PC-3 (cell line): ENCODE data around the gene ACTRT3. TPM values are rescaled to one million over a fixed set of nuclear protein-coding genes. Genes with fewer than 3 reads are reported as not detected.

Source experiments
- ATAC-seq: fragments of 200-7000 bp; cut with Tn5 transposase; 2 replicates; pipeline ENCODE4 v1.9.1; 2020; ENCODE audit warnings: mild to moderate bottlenecking, moderate library complexity
- BruUV-seq: library from RNA; stranded (reverse); fragments of 400-500 nt; replicated peaks from 2 replicates; lab custom pipeline; 2021; lab: Mats Ljungman, UMichigan
- CTCF ChIA-PET: fragments of 300-600 bp; sonication (Branson Sonifier 250); formaldehyde crosslinking; loops from one replicate; lab custom pipeline; 2022; ENCODE audit warnings: antibody characterized with exemption; lab: Charles Lee
- POLR2A ChIA-PET: fragments of 300-600 bp; sonication (Branson Sonifier 250); formaldehyde crosslinking; loops from one replicate; lab custom pipeline; 2022; ENCODE audit warnings: antibody characterized with exemption; ENCODE audit not compliant: unreplicated experiment; lab: Charles Lee
- DNase-seq: peaks from one replicate; pipeline ENCODE4 v3.0.0-alpha.2; 2015
- H2AFZ ChIP-seq: fragments of 300-600 bp; sonication (generic); 2 replicates; pipeline ENCODE4 v1.6.0; 2016; ENCODE audit warnings: antibody characterized with exemption, low read length
- H3F3A ChIP-seq: fragments of 300-600 bp; sonication (generic); one replicate; pipeline ENCODE4 v1.6.0; 2017; ENCODE audit warnings: antibody characterized with exemption, low read length, control low read depth, mild to moderate bottlenecking; ENCODE audit not compliant: unreplicated experiment
- H3K27ac ChIP-seq: fragments of 300-600 bp; sonication (generic); 2 replicates; pipeline ENCODE4 v1.5.1; 2016; ENCODE audit warnings: mild to moderate bottlenecking, low read length
- H3K27me3 ChIP-seq: fragments of 300-600 bp; sonication (generic); 2 replicates; pipeline ENCODE4 v1.6.1; 2016; ENCODE audit warnings: low read length, mixed read lengths
- H3K36me3 ChIP-seq: fragments of 300-600 bp; sonication (generic); 2 replicates; pipeline ENCODE4 v1.6.1; 2016; ENCODE audit warnings: low read depth, mixed run types, low read length, mixed read lengths
- H3K4me1 ChIP-seq: fragments of 300-600 bp; sonication (generic); 2 replicates; pipeline ENCODE4 v1.5.1; 2016; ENCODE audit warnings: low read length; ENCODE audit not compliant: insufficient read depth
- H3K4me2 ChIP-seq: fragments of 300-600 bp; sonication (generic); 2 replicates; pipeline ENCODE4 v1.6.0; 2016; ENCODE audit warnings: low read length
- H3K4me3 ChIP-seq: fragments of 300-600 bp; sonication (generic); 2 replicates; pipeline ENCODE4 v1.5.1; 2016; ENCODE audit warnings: mild to moderate bottlenecking, low read length, mixed read lengths
- H3K79me2 ChIP-seq: fragments of 300-600 bp; sonication (generic); 2 replicates; pipeline ENCODE4 v1.6.1; 2017; ENCODE audit warnings: low read length, mixed read lengths
- H3K9ac ChIP-seq: fragments of 300-600 bp; sonication (generic); 2 replicates; pipeline ENCODE4 v1.6.0; 2016; ENCODE audit warnings: mild to moderate bottlenecking, low read length
- H3K9me2 ChIP-seq: fragments of 300-600 bp; sonication (generic); replicated peaks from 2 replicates; pipeline ENCODE4 v1.6.1; 2016; ENCODE audit warnings: mixed run types, low read length, mixed read lengths
- H3K9me3 ChIP-seq: fragments of 300-600 bp; sonication (generic); 2 replicates; pipeline ENCODE4 v1.6.1; 2016; ENCODE audit warnings: low read length, mixed read lengths
- H4K20me1 ChIP-seq: fragments of 300-600 bp; sonication (generic); 2 replicates; pipeline ENCODE4 v1.6.1; 2016; ENCODE audit warnings: low read length, mixed read lengths
- CTCF ChIP-seq: fragments of 300-600 bp; sonication (generic); conservative IDR thresholded peaks from 2 replicates; pipeline ENCODE4 v1.5.1; 2017; ENCODE audit warnings: antibody characterized with exemption, low read depth, mild to moderate bottlenecking, low read length
- EZH2 ChIP-seq: fragments of 300-600 bp; sonication (generic); IDR thresholded peaks from one replicate; pipeline ENCODE4 v1.6.1; 2017; ENCODE audit warnings: antibody characterized with exemption, mild to moderate bottlenecking, low read length; ENCODE audit not compliant: unreplicated experiment
- EZH2phosphoT487 ChIP-seq: fragments of 300-600 bp; sonication (generic); IDR thresholded peaks from 2 replicates; pipeline ENCODE4 v1.6.1; 2018; ENCODE audit warnings: mild to moderate bottlenecking, antibody characterized with exemption, low read length, borderline replicate concordance
- intact Hi-C: fragments of 100-400 bp; cut with micrococcal nuclease; formaldehyde crosslinking; loops from 2 replicates; pipeline ENCODE4 v1.9.0; 2023
- total RNA-seq: library from RNA; depleted of rRNA; stranded (reverse); fragments of >200 nt; gene quantifications from 2 replicates; pipeline ENCODE4 v1.2.3, GENCODE V29; 2014

ACTRT3 gene
- total RNA-seq, 1 experiment from 2014 or later = 2.6 TPM

- Histone ChIP-seq H3K9me2 (no peaks in the 10 kb centered on the region), H3K27me3 (no peaks in the 10 kb centered on the region), H3K36me3 (no peaks in the 10 kb centered on the region), H4K20me1 (no peaks in the 10 kb centered on the region), H3F3A (no peaks in the 10 kb centered on the region), H3K9me3 (no peaks in the 10 kb centered on the region), H3K4me2 (peak within 1 kb of the TSS; percentile 95), H3K79me2 (no peaks in the 10 kb centered on the region), H3K9ac (peak within 1 kb of the TSS; percentile 67), H3K27ac (peak within 1 kb of the TSS; percentile 10; the same call in 1 of the 2 replicates), H3K4me3 (peak within 1 kb of the TSS; percentile 75), H3K4me1 (peaks cover 15% of the 10 kb centered on the region; the same call in 1 of the 2 replicates), H2AFZ (peak within 1 kb of the TSS; percentile 85)
- peak; percentile 79 for ATAC-seq
- TF ChIP-seq CTCF (no peak), EZH2phosphoT487 (no peak), EZH2 (no peak)
- ChIA-PET POLR2A (interaction anchor here (0.6 kb wide), 1 partner anchor 143 kb away, joined by 3 read pairs; no protein-coding TSS in a partner anchor), CTCF (no interaction called here)
- DNase-seq = peak; percentile 67
- intact Hi-C loops = loop anchor here (5.0 kb wide), 1 partner anchor 40 kb away; the partner anchor contains the start of gene MYNN
- BruUV-seq = no TSS peak
Observed at GRCh38 chr3:169812332-169813235, 43.2 kb upstream of the ACTRT3 start, which contains the start of the genes LRRC34 and LRRIQ4. TSS of gene LRRC34 (minus strand) at chr3:169812904. CDS start at chr3:169812548, 356 bp downstream. TSS of gene LRRIQ4 (plus strand) at chr3:169812870. CDS start at chr3:169821922, 9,052 bp downstream.

- Histone ChIP-seq H3F3A (no peaks in the 10 kb centered on the region), H3K4me2 (peak overlapping the region; percentile 95), H3K27me3 (no peaks in the 10 kb centered on the region), H3K4me1 (peaks cover 15% of the 10 kb centered on the region; the same call in 1 of the 2 replicates), H2AFZ (peak overlapping the region; percentile 85), H3K4me3 (peak overlapping the region; percentile 75), H3K27ac (peak overlapping the region; percentile 10; the same call in 1 of the 2 replicates), H3K9me3 (no peaks in the 10 kb centered on the region), H4K20me1 (no peaks in the 10 kb centered on the region), H3K9ac (peak overlapping the region; percentile 67), H3K79me2 (no peaks in the 10 kb centered on the region), H3K36me3 (no peaks in the 10 kb centered on the region), H3K9me2 (no peaks in the 10 kb centered on the region)
- ATAC-seq (peak; percentile 67), DNase-seq (peak; percentile 72)
- ChIA-PET POLR2A (no interaction called here), CTCF (no interaction called here)
- intact Hi-C loops = loop anchor here (5.0 kb wide), 1 partner anchor 39 kb away; the partner anchor contains the start of gene MYNN
- no TSS peak for BruUV-seq
- TF ChIP-seq EZH2phosphoT487 (no peak), CTCF (no peak), EZH2 (no peak)
Observed at GRCh38 chr3:169811631-169812331, 42.4 kb upstream of the ACTRT3 start.
